GM18526 (cell line): ENCODE measurements around the gene NEUROG1.

Source experiments
- POLR2A ChIP-seq: IDR thresholded peaks from 3 replicates; pipeline ENCODE4 v1.6.1; 2011; ENCODE audit not compliant: insufficient read length; ENCODE audit errors: extremely low read depth

NEUROG1 gene

DNA sequence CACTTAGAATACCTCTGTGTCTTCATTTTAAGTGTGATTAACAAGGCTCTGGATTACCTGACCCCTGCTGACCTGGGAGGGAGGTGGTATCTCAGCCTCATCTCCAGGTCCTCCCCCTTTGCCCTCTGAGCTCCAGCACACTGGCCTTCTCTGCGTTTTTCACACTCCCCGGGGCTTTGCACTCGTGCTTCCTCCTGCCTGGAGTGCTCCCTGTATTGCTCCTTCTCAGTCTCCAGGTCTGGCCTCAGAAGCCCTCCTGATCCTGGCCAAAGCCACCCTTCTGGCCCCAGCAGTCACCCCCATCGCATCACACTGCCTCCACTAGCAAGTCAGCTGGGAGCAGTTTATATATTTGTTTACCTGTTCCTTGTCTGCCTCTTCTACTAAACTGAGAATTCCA is 13.6 kb upstream of the NEUROG1 start:
- TF ChIP-seq POLR2A = no peak

DNA sequence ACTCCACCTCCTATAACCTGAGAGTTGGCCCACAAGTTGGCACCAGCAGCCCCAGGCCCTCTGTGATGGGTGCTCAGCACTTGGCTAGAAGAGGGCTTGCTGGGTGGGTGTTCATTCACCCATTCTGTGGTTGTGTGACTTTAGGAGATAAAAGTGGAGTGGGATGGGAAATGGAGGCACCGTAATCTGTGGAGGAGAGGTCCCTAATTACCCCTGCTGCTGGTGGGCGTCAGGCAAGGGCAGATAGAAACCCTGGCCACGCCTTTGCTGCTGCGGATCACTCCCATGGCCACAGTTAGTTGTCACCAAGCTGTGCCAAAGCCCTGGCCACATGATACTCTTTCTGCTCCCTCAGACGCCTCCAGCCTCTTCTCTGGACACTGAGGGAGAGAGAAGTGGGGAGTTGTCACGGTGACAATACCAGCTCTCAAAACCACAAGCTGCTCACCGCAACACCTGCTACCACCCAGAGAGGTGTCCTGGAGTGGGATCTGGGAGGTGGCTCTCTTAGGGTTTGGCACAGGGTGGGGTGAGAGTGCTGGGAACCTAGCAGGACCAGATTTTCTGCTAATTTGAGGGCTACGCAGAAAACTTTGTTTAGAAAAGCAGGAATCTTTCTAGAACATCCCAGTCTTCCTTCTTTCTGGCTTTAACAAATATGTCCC is 12.0 kb upstream of the NEUROG1 start:
- TF ChIP-seq POLR2A = no peak

DNA sequence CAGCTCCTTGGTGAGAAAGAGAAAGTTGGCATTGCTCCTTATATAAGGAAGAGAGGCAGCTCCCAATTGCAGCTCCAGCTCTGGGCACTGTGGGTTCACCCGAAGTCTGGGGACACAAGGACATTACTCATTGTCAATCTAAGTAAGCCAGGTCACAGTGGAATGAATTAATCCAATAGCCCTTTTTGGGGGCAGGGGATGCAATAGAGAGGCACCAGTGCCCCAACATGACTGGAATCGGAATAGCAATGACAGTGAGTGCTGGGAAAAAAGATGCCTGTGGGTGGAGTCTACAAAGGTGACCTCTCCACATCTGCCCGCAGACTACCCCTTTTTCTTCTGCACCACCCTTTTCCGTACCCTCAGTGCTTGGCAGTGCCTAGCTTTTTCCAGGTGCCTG is 11.1 kb upstream of the NEUROG1 start:
- no peak for TF ChIP-seq POLR2A

DNA sequence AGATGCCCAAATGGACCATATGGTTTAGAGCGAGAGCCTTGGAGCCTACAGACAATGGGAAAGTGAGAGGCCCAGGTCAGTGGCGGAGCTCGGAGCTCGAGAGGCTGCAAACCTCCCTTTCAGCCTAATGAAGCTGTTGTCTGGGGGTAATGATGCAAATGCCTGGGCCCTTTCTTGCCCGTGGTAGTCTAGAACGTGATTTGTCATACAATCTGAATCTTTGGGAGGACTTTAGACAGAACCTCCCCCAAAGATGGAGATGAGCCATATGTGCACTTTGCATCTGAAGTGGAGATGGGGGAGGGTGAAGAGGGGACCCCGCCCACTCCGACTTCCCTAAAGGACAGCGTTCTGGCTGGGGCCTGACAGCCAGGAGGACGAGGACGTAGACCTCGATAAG is 10.3 kb upstream of the NEUROG1 start:
- TF ChIP-seq POLR2A = no peak

DNA sequence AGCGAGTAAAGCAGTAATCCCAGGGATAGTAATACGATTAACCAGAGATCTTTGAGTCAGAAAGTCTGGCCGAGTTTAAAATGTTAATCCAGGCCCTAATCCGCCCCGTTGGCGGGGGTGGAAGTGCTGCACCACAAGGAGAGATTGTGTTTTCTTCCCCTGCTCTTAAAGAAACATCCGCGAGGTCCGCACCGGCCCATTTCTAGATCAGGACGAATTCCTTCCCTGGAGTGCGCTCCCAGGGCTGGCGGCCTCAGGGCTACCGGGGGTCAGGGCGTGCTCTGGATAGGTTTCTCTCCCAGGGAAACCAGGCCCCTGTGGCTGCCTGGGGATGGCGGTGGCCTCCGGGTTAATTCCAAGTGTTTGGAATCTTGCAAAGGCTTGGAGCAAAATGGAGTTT is 9.3 kb upstream of the NEUROG1 start:
- TF ChIP-seq POLR2A = no peak

DNA sequence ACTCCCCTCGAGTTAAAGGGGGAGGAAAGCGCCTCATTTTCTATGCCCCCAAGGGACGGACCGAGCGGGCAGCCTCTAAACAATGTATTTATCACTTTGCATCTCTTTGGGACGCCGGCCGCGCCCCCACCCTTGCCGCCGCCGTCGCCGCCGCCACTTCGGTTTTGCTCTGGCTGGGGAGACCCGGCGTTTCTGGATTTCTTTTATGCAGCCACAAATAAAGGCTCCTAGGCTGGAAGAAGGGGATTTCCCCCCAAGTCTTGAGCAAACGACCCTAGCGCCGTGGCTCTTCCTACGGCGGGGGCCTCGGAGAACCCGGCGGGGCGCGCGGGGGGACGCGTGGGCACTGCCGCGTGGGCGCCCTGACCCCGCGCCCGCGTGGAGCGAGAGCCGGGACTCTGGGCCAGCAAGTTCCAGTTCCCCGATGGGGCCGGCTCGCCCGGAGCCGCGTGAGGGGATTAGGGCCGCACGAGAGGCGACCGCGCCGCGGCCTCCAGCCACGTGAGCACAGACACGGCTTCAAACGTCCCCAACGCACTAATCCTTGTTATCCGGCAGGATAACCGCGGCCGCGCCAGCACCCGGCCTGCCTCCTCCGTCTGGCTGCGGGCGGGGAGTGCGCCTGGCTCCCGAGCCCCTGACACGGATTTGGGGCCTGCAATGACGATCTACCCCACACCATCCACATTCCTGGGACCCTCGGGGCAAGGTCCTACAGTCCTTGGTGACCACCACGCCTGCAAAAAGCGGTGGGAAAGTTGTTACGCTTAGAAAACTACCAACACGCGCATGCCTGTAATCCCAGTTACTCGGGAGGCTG is 7.9 kb upstream of the NEUROG1 start:
- TF ChIP-seq POLR2A = no peak

DNA sequence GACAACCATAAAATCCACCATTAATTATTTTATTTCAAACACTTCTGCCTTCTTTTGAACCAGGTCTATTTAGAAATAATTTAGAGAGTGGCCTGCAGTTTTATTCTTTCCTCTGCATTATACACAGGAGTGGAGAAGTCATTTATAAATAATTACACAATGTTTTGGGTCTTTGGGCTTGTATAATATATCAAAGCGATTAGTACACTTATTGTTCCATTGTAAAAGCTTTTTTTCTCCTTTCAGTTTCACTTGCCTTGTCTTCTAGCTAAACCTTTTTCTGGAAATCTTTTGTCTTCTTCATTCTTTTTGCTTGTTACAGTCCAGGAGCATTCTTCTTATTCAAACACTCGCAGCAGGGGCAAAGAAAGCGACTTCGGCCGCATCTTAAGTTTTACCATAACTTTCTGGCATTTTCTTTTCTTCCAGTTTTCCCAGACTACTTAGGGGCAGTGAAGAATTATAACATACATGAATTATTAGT is 7.3 kb upstream of the NEUROG1 start:
- no peak for TF ChIP-seq POLR2A

DNA sequence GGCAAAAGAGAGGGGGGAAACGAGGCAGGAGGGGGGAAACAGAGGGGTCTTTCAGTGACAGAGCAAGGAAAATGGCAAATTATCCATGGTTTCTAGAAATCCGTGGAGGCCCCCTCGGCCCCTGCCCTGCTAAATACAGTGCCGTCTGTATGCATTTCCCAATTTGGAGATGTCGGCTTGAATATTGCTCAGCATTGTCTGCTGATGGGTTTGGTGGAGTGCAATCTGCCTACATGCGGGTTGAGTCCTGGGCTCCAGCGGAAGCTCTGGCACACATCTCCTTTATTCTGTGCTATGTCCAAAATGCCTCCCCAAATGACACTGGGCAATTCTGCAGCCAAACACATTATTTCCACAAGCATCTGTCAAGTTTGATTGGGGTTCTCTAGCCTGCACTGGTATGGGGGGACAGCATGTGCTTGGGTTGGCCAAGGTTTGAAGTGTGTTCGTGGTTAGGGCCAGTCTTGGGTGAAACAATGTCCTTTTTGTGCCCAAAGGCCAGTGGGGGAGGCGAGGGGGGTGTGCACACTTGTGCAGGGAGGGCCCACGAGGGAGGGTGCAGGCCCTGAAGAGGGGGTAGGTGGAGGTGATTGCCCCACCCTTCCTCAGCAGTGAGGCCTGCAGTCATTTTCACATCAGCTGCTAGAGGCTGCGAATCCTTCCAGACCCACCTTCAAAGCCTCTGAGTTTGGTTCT is 6.2 kb upstream of the NEUROG1 start:
- no peak for TF ChIP-seq POLR2A

DNA sequence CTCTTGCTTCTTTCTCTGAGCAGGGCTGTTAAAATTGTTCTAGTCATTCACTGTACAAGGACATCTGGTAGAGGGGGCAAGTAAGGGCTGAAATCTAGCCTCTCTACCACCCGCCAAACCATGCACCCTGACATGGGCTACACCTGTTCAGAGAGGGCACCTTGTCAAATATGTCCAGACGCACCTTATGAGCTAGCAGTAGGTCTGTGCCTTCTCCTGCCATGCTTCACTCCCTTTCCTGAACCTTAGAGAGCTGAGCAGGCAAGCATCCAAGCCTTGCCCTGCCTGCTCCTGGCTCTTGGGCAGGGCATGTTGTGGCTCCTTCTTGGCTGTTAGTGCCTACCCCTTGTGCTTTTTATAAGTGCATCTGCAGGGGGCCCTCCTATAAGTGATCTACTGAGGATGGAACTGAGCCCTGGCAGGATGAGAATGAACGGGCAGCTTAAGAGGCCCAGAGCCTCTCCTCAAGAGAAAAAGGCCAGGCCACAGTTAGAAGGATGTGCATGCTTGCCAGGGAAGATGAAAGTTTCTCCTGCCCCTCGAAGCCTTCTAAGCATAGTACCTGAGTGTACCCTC is 3.8 kb upstream of the NEUROG1 start:
- no peak for TF ChIP-seq POLR2A

DNA sequence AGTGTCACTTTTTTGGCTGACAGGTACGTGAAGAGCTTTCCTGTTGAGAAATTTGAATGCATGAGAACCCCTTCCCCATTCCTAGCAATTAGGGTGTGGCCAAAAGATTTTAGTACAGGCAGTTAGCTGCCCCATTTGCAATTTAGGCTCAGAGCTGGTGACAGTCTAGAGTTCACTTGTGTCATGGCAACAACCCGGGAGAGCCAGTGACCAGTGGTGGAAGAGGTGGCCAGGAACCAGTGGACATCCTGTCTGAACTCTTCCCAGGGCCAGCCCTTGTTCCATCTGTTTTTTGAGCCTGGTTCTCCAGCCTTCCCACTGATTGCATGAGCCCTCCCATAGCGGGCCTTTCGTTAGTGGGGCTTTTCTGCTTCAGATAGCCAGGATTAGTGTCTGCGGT is 2.5 kb upstream of the NEUROG1 start:
- TF ChIP-seq POLR2A = no peak

DNA sequence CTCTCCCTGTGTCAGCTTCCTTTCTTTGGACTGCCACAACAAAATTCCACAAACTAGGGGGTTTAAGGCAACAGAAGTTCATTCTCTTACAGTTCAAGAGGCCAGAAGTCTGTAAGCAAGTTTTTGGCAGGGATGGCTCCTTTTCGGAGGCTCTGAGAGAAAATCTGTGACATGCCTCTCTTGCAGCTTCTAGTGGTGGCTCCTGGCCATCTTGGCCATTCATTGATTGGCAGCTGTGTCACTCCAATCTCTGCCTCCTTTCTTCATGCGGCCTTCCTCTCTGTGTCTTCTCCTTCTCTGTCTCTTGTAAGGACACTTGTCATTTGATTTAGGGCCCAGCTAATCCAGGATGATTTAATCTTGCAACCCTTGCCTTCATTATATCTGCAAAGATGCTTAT is 2.0 kb upstream of the NEUROG1 start:
- TF ChIP-seq POLR2A = no peak

DNA sequence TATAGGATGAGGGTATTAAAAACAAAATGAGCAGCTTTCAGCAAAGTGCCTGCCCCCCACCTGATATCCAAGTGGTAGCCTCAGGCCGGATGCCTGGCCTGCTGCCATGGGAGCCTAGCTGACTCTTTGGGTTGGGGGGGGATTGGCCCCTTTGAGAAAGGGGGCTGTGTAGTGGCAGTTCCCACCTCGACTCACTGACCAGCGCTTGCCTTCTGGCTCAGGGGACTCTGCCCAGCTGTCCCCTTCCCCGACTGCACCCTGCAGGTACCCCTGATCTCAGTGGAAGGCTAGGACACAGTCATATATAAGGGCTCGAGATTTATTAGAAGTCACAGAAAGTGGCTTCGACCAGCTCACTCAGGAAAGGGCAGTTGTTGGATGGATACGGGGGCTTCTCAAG is 1.5 kb upstream of the NEUROG1 start:
- TF ChIP-seq POLR2A = no peak

DNA sequence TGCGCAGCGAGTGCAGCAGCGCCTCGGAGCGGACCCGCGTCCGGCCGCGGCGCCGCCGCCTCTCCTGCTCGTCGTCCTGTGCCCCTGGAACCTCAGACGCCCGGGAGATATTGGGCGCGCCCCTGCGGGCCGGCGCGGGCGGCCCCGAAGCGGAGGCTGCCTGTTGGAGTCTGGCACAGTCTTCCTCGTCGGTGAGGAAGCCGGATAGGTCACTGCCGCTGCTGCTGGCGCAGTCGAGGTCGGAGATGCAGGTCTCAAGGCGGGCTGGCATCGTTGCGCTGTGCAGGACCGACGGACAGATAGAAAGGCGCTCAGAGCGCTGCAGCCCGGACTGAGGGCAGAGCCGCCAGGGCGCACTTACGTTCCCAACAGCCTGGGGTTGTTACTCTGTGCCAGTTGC is 344 bp downstream of the NEUROG1 start:
- TF ChIP-seq POLR2A = no peak

DNA sequence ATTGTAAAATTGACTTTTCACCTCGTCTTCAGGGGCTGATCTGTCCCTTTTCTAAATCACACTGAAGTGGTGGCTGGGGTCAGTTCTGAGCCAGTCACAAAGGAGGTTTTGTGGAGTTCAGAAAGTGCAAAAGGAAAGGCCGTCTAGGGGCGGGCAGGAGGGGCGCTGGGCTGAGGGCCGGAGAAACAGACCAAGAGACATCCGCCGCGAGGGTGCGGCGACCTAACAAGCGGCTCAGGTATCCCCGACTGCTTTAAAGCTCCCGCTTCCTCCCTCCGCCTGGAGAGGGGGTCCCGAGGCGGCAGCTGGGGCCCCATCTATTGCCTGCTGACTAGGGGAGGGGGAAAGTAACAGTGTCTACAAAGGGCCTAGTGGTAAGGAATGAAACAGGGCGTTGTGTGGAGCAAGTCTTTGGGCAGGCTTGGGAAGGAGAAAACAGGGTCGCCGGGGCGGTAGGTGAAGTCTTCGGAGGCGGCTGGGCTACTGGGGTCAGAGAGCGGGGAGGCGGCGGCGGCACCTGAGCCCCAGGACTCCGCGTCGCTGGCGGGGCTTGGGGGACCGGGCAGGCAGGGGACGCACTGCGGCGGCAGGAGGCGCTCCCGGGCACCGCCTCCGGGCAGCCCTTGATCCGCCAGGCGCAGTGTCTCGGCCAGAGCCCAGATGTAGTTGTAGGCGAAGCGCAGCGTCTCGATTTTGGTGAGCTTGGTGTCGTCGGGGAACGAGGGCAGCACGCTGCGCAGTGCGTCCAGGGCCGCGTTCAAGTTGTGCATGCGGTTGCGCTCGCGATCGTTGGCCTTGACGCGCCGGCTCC is 950 bp downstream of the NEUROG1 start:
- TF ChIP-seq POLR2A = no peak

DNA sequence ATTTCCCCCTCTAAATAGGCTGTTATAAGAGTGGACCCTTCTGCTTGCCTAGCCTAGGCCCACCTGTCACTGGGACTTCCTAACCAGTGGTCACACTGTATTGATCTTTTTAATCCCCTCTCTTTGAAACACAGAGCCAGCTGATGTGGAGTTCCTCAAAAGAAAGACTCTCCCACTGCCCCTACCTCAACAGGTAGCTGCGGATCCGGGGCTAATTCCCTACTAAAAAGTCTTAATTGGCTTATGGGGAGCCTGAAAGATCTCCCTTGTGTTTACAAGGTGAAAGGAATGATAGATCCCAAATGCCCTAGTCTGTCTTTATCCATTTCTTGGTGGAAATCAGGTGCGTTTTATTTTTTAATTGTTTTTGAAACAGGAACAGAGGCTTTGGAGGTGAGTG is 2.0 kb downstream of the NEUROG1 start:
- TF ChIP-seq POLR2A = no peak

DNA sequence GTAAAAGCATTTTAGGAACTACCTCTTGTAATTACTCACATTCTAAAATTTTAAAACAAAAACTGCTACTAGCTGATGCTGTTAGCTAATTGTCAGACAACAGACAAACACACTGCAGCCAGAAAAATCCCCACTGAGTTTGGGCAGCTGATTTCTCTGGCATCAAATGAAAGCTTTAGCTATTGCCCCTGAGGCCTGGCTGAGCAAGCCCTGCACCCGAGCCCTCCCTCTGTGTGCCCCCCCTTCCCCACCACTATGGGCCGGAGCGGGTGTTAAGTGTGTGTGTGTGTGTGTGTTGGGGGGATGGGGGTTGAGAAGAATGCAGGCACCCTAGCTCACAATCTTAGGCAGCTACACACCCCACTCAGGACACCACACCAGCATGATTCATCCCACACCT is 2.4 kb downstream of the NEUROG1 start:
- no peak for TF ChIP-seq POLR2A

DNA sequence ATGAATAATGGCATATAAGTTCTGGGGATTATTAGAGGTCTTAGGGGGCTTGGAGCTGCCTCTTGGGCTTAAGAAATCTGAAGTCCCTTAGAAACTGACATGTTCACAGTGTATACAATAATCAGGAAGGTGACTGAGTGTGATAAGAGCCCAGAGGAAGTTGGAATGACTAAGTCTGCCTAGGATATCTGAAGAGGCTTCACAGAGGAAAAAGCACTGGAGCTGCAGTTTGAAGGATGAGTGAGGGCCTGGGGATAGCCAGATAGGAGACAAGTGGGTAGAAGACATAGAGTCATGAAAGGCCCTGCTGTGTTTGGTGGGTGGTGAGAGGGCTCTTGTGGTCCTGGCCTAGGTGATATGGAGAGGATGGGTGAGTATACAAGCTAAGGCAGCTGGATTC is 8.8 kb downstream of the NEUROG1 start:
- TF ChIP-seq POLR2A = no peak
